DND-41 (cell line): ENCODE results near the gene GOLGA7B.

Source experiments
- ATAC-seq: fragments of 200-7000 bp; cut with Tn5 transposase; 3 replicates; pipeline ENCODE4 v1.9.1; 2021; ENCODE audit warnings: low read depth; ENCODE audit not compliant: insufficient read depth
- DNase-seq: peaks from one replicate; pipeline ENCODE4 v3.0.0-alpha.2; 2020
- H2AFZ ChIP-seq: 2 replicates; pipeline ENCODE4 v1.6.0; 2012; ENCODE audit warnings: low read depth, low read length
- H3K27ac ChIP-seq: 2 replicates; pipeline ENCODE4 v1.5.1; 2012; ENCODE audit warnings: low read length, inconsistent platforms
- H3K27me3 ChIP-seq: fragments of 200-600 bp; sonication (generic); 2 replicates; pipeline ENCODE4 v1.6.0; 2012; ENCODE audit warnings: low read length, mild to moderate bottlenecking, inconsistent platforms; ENCODE audit not compliant: insufficient read depth, poor library complexity
- H3K36me3 ChIP-seq: 2 replicates; pipeline ENCODE4 v1.5.1; 2012; ENCODE audit warnings: low read length, inconsistent platforms; ENCODE audit not compliant: insufficient read depth
- H3K4me1 ChIP-seq: 2 replicates; pipeline ENCODE4 v1.5.1; 2012; ENCODE audit warnings: mild to moderate bottlenecking, low read length; ENCODE audit not compliant: insufficient read depth
- H3K4me2 ChIP-seq: 2 replicates; pipeline ENCODE4 v1.6.0; 2012; ENCODE audit warnings: mild to moderate bottlenecking, moderate library complexity, low read length, inconsistent platforms; ENCODE audit not compliant: insufficient read depth
- H3K4me3 ChIP-seq, 2 experiments: fragments of 200-600 bp in 1 of 2; shearing (Covaris generic) in 1 of 2; 2 replicates each; pipeline ENCODE4 v1.5.1; 2012 to 2016; ENCODE audit warnings: inconsistent platforms in 2 of 2, low read length in 2 of 2, mild to moderate bottlenecking in 2 of 2, low read depth in 1 of 2, moderate library complexity in 1 of 2
- H3K79me2 ChIP-seq: 2 replicates; pipeline ENCODE4 v1.6.0; 2012; ENCODE audit warnings: low read length, inconsistent platforms; ENCODE audit not compliant: insufficient read depth
- H3K9ac ChIP-seq: 2 replicates; pipeline ENCODE4 v1.6.0; 2012; ENCODE audit warnings: low read depth, mild to moderate bottlenecking, inconsistent platforms, low read length, moderate library complexity
- H3K9me3 ChIP-seq: 2 replicates; pipeline ENCODE4 v1.5.1; 2012; ENCODE audit warnings: low read length, moderate library complexity, mild to moderate bottlenecking, inconsistent platforms; ENCODE audit not compliant: insufficient read depth, severe bottlenecking
- H4K20me1 ChIP-seq: 2 replicates; pipeline ENCODE4 v1.6.0; 2012; ENCODE audit warnings: low read length; ENCODE audit not compliant: insufficient read depth
- CTCF ChIP-seq: IDR thresholded peaks from 2 replicates; pipeline ENCODE4 v1.5.1; 2012; ENCODE audit warnings: borderline replicate concordance, low read length, moderate library complexity, mild to moderate bottlenecking; ENCODE audit not compliant: poor library complexity, severe bottlenecking; ENCODE audit errors: extremely low read depth
- EZH2 ChIP-seq: IDR thresholded peaks from 3 replicates; pipeline ENCODE4 v1.6.1; 2012; ENCODE audit warnings: borderline replicate concordance, low read depth, mild to moderate bottlenecking, moderate library complexity, low read length, inconsistent platforms; ENCODE audit not compliant: severe bottlenecking

Gene GOLGA7B

DNA sequence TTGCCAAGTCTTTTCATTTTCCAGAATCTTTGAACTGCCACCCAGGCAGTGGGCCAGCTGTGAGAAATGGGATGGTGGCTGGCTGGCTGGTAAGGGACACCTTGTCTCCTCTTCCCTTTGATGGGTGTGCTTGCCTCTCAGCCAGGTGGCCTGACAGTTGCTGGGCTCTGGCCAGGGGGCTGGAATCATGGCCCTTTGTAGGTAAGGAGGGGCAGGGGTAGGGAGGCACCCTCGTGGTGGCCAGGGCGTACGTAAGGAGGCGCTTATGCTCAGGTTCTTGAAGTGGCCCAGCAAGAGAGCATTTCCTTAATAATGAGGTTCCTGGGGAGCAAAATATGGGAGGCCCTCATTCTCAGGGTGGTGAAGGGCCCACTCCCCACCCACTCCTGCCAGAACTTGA, 33.0 kb upstream of the GOLGA7B start:
- Histone ChIP-seq H4K20me1 (peaks cover 3% of the 10 kb centered on the region; the same call in 1 of the 2 replicates), H3K9ac (no peak overlapping the region), H3K4me1 (no peaks in the 10 kb centered on the region), H3K27me3 (peaks cover 24% of the 10 kb centered on the region), H3K27ac (no peak overlapping the region), H3K9me3 (no peaks in the 10 kb centered on the region), H3K79me2 (no peaks in the 10 kb centered on the region), H3K4me2 (no peak overlapping the region), H3K4me3 (no peak overlapping the region), H2AFZ (no peak overlapping the region), H3K36me3 (no peaks in the 10 kb centered on the region)
- DNase-seq = no peak
- TF ChIP-seq EZH2 = no peak
- TF ChIP-seq CTCF = no peak
- no peak for ATAC-seq

DNA sequence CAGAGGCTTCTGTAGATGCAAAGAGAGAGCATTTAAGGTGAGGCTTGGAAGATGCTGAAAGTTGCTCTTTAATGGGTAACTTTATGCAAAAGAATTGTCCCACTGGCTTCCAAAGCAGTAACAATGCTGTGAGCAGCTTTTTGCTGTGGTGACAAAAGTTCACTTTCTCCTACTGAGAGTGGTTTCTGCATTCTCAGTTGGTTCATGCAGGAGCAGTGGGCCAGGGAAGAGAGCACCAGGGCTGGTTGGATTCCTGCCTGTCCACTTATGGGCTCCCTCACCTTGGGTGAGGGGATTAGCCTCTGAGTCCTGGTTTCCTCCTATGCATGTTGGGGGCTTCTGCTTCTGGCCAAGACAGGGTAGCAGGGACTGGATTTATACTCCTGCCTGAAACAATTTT, 31.1 kb upstream of the GOLGA7B start:
- TF ChIP-seq CTCF (no peak), EZH2 (no peak)

GRCh38 chr10:97820096-97820704, 29.4 kb upstream of the GOLGA7B start:
- no peaks in the 10 kb centered on the region for H3K79me2 ChIP-seq
- no peak overlapping the region for H3K27ac ChIP-seq
- peaks cover 3% of the 10 kb centered on the region; the same call in 1 of the 2 replicates for H4K20me1 ChIP-seq
- H3K4me2 ChIP-seq = no peak overlapping the region
- no peaks in the 10 kb centered on the region for H3K9me3 ChIP-seq
- DNase-seq (no peak), ATAC-seq (no peak)
- H3K36me3 ChIP-seq = no peaks in the 10 kb centered on the region
- no peak overlapping the region for H2AFZ ChIP-seq
- peaks cover 16% of the 10 kb centered on the region for H3K27me3 ChIP-seq
- H3K4me3 ChIP-seq = no peak overlapping the region
- no peaks in the 10 kb centered on the region for H3K4me1 ChIP-seq
- no peak for TF ChIP-seq CTCF
- no peak for TF ChIP-seq EZH2
- H3K9ac ChIP-seq = no peak overlapping the region

More for the DNA sequence above, 31.1 kb upstream of the GOLGA7B start:
- Histone ChIP-seq H3K4me1 (no peaks in the 10 kb centered on the region), H3K79me2 (no peaks in the 10 kb centered on the region), H3K27me3 (peaks cover 20% of the 10 kb centered on the region), H2AFZ (no peak overlapping the region), H3K27ac (no peak overlapping the region), H3K9me3 (no peaks in the 10 kb centered on the region), H4K20me1 (peaks cover 3% of the 10 kb centered on the region; the same call in 1 of the 2 replicates), H3K4me2 (no peak overlapping the region), H3K4me3 (no peak overlapping the region), H3K9ac (no peak overlapping the region), H3K36me3 (no peaks in the 10 kb centered on the region)
- DNase-seq = no peak
- ATAC-seq = no peak

- Histone ChIP-seq H3K36me3 (no peaks in the 10 kb centered on the region), H3K27me3 (peaks cover 18% of the 10 kb centered on the region), H2AFZ (no peak overlapping the region), H3K9ac (no peak overlapping the region), H3K27ac (no peak overlapping the region), H3K4me1 (no peaks in the 10 kb centered on the region), H3K79me2 (no peaks in the 10 kb centered on the region), H4K20me1 (peaks cover 3% of the 10 kb centered on the region; the same call in 1 of the 2 replicates), H3K4me3 (no peak overlapping the region), H3K9me3 (no peaks in the 10 kb centered on the region), H3K4me2 (no peak overlapping the region)
- no peak for ATAC-seq
- DNase-seq = no peak
- TF ChIP-seq CTCF = no peak
- TF ChIP-seq EZH2 = no peak
These were observed 28.2 kb upstream of the GOLGA7B start for GRCh38 chr10:97821308-97822038.
